Activated CD4-positive, CD25-positive, alpha-beta regulatory T cell treated with anti-CD3 and anti-CD28 coated beads, Interleukin-2, amount 50 U/mL, for 24 hours (primary cell): ENCODE results near the gene NAALADL2.
"Not testable (repeated sequence)": the region's sequence is repeated elsewhere in the genome, so short reads cannot be mapped to it uniquely, and the experiment has no call there.

ENCODE experiments used
- ATAC-seq, 2 donors: fragments of 150-1000 bp; cut with Tn5 transposase; one replicate each; pipeline ENCODE4 v1.10.0; 2021; ENCODE audit warnings: mild to moderate bottlenecking in 1 of 2, moderate library complexity in 1 of 2

The NAALADL2 gene

DNA sequence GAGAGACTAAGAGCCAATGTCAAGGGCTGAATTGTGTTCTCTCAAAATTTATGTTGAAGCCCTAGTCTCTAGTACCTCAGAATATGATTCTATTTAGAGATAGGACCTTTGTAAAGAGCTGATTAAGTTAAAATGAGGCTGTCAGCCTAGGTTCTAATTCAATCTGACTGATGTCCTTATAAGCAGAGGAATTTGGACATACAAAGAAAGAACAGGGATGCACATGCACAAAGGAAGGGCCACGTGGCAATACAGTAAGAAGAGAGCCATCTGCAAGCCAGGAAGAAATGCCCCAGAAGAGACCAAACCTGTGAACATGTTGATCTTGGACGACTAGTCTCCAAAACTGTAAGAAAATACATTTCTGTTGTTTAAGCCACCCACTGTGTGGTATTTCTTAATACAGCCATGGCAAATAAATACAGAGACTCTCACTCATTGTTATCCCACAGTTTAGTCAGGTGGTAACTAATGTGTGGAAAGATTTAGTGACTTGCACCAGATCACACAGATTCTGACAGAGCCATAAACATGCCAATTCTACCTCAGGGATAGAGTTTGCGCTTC, 652.2 kb downstream of the NAALADL2 start:
- no peak for ATAC-seq

DNA sequence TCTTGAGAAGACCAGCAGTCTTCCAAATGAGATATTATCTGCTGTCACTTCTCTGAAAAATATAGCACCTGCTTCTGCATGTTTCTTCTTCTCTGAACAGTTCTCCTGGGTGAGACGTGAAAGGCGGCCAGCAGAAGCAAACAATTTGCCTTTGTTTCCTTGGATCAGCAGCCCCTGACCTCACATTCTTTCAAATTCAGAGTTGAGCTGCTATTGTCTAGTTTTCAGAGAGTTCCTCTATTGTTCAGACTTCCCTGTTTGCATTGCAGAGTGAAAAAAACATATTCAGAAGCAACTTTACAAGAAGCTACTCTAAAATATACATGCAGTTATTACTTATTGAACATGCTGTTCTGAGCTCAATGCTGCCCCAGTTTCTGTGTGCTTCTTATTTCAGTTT, 653.6 kb downstream of the NAALADL2 start:
- no peak for ATAC-seq

DNA sequence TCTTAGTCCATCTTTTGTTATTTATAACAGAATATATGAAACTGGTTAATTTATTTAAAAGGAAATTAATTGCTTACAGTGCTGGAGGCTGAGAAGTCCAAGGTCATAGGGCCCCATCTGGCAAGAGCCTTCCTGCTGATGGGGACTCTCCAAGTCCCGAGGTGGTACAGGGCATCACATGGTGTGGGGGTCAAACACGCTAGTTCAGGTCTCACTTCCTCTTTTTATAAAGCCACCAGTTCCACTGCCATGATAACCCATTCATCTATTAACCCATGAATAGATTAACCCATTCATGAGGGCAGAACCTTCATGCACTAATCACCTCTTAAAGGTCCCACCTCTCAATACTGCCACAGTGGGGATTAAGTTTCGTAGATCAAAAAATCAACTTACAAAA, 659.3 kb downstream of the NAALADL2 start:
- ATAC-seq: no peak

DNA sequence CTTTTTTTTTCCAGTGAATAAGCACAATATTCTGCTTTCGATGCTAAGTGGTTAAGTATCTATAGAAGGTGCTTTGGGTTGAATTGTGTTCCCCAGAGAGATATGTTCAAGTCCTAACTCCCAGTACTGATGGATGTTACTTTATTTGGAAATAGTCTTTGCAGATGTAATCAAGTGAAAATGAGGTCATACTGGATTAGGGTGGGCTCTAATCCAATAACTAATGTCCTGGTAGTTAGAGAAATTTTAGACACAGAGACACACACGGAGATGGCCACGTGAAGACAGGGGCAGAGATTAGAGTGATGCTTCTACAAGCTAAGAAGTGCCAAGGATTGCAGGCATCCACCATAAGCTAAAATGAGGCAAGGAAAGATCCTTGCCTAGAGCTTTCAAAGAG, 662.3 kb downstream of the NAALADL2 start:
- ATAC-seq: no peak

DNA sequence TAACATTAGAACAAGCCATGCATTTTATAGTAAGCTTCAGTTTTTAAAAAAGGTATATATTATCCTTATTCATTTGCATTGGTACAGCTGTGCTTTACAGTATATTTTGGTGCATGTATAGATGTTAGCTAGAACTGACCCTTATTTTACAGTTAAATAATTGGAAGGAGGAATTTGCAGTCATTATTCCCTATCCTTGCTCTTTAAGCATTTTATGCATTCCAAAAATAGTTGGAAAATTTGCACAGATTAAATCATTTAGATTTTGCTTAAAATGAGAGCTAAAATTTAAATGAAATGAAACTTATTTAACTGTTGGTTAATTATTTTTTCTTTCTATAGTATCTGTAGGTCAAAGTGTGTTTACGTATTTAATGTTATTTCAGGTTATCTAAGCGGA, 667.1 kb downstream of the NAALADL2 start:
- ATAC-seq: no peak

DNA sequence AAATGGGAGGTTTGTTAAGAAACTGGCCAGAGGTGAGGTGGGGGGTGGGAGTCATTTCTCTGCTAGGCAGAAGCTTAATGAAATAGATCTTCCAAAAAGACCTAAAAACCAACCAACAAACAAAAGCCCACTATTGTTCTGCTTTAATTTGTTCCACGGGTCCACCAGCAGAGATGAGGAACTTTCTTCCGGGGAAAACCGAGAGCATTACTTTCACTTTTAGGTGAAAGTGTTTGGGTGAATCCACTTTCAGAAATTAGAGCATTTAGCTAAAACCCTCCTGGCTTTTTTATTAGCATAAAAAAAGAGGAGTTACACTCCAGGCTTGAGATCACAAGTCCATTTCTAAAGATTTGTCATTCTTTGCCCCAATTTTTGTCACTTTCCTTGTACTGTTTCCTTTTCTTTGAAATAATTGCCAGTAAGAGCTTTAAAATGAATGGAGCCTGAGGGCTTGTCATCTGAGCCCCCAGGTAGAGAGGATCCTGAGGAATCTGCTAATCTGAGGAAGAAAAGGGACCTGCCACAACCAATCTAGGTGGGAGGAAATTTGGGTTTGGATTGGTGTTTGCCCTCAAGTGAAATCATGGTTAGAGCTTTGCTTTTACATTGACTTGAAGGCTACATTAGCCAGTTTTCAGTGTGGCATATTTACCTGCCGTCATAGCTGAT, 667.6 kb downstream of the NAALADL2 start:
- no peak for ATAC-seq

GRCh38 chr3:175528693-175529092, 669.6 kb downstream of the NAALADL2 start:
- ATAC-seq: not testable (repeated sequence)

DNA sequence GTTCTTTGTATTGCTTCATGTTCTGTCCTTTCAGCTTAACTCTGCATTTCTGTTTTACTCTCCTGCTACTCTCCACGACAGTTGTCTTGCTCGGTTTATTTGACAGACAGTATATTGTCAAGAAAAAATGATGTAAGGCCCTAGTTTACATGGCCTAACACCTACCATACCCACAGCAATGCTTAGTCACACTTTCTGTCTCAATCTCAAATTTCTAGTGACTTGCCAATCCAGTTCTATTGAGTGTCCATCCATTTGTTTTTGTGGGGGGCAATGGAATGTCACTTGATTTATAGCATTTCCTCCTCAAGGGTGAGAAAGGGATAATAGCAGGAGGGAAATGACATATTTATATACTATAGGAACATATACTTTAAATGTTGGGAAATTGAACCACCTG, 676.2 kb downstream of the NAALADL2 start:
- no peak for ATAC-seq

DNA sequence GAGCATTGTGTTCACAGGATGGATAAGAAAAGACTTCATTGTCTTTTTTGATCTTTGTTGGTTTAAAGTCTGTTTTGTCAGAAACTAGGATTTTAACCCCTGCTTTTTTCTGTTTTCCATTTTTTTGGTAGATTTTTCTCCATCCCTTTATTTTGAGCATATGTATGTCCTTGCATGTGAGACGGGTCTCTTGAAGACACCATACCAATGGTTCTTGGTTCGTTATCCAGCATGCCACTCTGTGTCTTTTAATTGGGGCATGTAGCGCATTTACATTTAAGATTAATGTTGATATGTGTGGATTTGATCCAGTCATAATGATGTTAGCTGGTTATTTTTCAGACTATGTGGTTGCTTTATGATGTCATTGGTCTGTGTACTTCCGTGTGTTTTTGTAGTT, 687.0 kb downstream of the NAALADL2 start:
- no peak for ATAC-seq

GRCh38 chr3:175552929-175553328, 693.8 kb downstream of the NAALADL2 start:
- ATAC-seq: no peak

DNA sequence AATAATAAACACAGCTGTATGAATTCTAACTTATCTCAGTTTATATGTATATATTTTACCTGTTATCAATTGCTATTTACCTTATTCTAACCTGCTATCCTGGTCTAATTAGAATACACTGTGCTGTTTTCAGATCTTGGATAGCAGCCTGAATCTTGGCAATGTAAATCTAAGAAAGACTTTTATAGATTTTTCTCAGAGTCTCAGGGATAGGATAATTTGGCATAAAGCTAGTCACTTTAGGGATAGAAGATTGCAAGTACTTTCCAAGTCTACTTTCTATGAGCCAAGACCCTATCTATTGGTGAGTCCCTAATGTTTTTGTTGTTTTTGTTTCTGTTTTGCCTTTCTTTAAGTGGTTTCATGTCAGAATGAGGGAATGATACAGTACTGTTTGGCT, 695.7 kb downstream of the NAALADL2 start:
- no peak for ATAC-seq

GRCh38 chr3:175558261-175558660, 699.1 kb downstream of the NAALADL2 start:
- ATAC-seq: no peak

GRCh38 chr3:175564363-175564762, 705.2 kb downstream of the NAALADL2 start:
- ATAC-seq: no peak

DNA sequence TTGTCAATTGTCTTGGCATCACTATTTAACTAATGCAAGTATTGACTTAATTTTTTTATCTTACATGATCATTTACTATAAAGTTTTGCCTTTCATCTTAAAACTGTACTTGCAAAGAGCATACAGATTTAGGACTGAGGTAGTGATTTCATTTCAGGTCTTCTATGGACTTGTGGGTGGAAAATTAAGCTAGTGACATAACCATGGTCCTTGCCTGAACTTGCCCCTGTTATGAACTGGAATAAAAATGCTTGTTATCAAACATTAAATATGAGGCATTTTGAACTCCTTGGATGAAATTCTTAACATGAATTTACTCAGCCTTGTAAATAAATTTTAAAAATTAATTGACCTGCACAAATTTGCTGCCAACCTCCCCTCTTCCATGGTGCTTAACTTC, 712.0 kb downstream of the NAALADL2 start:
- no peak for ATAC-seq

GRCh38 chr3:175573226-175573625, 714.1 kb downstream of the NAALADL2 start:
- ATAC-seq: no peak

DNA sequence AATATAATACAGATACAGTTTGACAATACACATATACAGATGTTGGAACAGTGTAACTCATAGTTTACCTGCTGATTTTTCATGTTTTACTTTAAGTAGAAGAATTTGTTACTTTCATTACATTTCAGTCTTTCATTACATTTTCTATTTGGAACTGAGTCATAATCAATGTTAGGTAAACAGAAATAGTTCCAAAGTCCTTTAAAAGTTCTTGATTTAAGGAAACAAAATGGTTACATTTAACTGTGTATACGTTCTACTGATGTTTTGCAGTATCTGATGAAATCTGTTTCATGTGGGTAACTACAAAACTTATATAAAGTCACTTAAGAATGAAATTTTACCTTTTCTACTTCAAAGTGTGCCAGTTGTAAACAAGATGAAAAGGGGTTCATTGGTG, 721.2 kb downstream of the NAALADL2 start:
- no peak for ATAC-seq

DNA sequence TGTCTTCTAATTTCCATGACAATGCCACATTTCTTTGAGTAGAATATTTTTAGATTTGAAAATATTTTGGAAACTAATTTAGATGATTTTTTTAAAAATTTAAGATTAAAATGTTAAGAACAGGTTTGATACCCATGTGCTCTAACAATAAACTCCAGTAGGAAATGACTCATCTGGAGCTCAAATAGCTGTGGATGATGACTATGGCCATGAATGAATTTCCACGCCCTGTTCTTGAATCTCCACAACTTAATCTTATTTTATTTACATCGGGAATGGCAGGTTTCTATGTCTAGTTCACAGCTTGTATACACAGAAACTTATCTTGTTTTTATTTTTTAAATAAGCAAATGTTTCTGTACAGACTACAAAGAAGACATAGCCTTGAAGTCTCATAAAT, 726.8 kb downstream of the NAALADL2 start:
- no peak for ATAC-seq

DNA sequence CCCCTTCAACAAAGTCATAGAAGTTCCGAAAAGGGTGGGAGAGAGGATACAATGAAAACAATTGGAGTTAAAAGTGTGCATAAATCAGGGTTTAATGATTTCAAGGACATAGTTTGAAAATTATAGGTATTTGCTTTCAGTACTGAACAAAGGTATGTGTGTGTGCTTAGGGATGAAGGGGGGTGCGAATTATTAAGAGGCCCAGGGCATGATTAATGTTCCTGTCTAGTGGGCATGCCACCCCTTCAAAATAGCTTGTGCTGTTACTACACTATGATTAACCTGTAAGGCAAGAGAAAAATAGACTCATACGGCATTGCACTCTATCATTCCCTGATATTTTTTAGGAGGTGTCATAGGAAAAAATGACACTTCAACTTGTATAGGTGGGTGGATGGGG, 731.6 kb downstream of the NAALADL2 start:
- no peak for ATAC-seq

DNA sequence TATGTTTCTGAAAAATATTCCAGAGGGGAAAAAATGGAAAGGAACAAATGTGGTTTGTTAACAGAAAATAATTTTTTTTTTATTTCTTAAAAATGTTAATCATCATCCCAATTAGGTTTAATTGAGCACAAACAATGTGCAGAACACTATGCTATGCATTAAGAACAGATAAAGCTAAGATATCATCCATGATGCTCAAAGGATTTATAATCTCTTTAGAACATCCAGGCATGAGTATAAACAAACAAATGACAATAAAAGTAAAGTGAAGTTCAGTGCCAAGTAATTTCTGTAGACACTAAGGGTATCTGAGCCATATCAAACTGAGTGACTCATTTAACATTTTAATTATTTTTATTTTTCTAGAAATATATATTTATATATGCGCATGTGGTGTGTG, 732.2 kb downstream of the NAALADL2 start:
- ATAC-seq: no peak

DNA sequence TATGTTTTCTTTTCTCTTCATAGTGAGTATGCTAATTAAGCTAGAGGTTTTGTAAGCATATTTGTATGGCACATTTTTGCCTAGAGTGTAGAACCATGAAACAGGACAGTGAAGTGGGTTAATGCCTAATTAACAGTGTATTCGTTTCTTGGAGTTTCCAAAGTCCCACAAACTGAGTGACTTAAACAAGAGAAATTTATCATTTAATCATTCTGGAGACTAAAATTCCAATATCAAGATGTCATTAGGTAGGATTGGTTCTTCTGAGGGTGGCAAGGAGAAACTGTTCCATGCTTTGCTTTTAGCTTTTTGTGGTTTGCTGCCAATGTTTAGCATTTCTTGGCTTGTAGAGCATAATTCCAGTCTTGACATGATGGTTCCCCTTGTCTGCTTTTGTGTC, 734.2 kb downstream of the NAALADL2 start:
- ATAC-seq: no peak

DNA sequence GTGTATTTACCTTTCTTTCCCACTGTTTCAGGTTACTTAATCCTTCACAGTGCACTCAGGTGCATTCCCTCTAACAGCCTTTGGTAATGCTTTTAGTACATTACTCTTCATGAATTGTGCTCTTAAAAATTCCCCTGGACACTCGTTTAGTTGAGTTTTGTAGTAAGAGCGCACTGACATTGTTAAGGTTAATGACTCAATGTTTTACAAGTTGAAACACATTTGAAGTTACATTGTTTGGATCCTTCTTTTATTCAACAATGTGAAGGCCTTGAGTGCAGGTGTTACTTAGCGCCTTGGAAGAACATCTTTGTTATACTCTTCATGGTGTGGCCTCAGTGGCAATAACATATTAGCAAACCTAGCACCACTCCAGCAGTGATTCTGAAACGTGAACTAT, 739.6 kb downstream of the NAALADL2 start:
- ATAC-seq: no peak

- no peak for ATAC-seq
Measured at GRCh38 chr3:175601521-175601920, 742.4 kb downstream of the NAALADL2 start.

GRCh38 chr3:175605851-175606250, 746.7 kb downstream of the NAALADL2 start:
- no peak for ATAC-seq

- ATAC-seq: no peak
Measured at GRCh38 chr3:175606650-175607318, 747.6 kb downstream of the NAALADL2 start.

DNA sequence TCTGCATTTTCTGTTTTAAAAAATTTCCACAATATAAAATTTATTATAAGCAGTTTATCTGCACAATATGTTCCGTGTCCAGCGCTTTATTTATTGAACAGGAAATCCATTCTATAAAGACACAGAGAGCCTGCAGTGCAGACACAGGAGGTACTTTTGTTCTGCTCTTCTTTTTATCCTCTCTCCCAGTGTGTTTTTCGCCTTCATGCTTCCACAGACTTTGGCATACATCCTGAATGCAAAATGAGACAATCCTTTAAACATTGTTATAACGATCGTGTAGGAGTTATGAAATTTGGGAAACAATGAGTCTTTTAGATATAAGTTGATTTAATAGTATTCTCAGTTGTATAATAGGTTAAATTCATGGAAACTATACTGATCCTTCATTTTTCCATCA, 749.2 kb downstream of the NAALADL2 start:
- no peak for ATAC-seq
